GM21786 (cell line): ENCODE measurements around the gene PRDM7.
A peak's percentile ranks its signal among the peaks of the same experiment; 100 is the strongest.
"Not testable (repeated sequence)": the region's sequence is repeated elsewhere in the genome, so short reads cannot be mapped to it uniquely, and the experiment has no call there.

Source experiments
- ATAC-seq: cut with Tn5 transposase; IDR thresholded peaks from one replicate; pipeline ENCODE4 v1.9.1; 2021; ENCODE audit not compliant: unreplicated experiment

The PRDM7 gene

DNA sequence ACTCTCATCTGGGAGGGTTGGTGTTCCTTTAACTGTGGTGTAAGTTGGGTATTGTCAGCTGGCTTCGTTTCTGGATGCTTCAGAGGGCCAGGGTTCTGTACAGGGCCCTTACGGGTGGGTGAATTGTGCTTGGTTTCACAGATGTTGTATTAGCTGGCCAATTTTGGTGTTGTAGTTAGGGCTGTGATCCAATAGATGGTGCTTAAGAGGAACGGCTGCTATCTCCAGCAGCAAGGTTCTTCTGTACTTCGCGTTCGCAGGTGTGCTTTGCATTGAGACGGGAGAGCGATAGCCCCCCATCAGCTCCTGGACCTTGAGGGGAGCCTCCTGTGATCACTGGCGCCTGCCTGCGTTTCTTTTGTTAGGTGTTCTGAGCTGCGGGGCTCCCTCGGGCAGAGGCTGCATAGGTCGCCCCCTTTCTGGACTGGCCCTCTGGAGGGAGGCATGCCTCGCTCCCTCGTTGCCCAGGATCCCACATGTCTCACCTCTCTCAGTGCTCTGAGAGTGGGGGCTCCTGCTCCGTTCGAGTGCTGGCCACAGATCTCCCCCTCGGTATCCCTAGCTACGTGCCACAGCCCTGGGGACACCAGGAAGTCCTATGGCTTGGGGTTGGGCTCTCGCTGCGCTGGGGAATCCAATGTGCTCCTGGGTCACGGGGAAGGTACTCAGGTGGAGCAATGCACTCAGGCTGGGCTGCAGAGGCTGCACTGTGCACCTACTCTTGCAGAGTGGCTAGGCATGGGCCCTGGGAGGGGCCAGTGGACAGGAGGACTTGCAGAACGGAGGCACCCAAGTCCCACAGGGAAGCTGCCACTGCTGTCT lies 837 bp upstream of the PRDM7 start:
- ATAC-seq: peak; percentile 25

GRCh38 chr16:90072442-90073105 lies 4.6 kb downstream of the PRDM7 start:
- ATAC-seq: no peak

- no peak for ATAC-seq
Measured at GRCh38 chr16:90070440-90070839, 6.7 kb downstream of the PRDM7 start.

- ATAC-seq: no peak
Measured at GRCh38 chr16:90061437-90061836, 15.7 kb downstream of the PRDM7 start.

- no peak for ATAC-seq
Measured at GRCh38 chr16:90057738-90058173, 19.4 kb downstream of the PRDM7 start.

DNA sequence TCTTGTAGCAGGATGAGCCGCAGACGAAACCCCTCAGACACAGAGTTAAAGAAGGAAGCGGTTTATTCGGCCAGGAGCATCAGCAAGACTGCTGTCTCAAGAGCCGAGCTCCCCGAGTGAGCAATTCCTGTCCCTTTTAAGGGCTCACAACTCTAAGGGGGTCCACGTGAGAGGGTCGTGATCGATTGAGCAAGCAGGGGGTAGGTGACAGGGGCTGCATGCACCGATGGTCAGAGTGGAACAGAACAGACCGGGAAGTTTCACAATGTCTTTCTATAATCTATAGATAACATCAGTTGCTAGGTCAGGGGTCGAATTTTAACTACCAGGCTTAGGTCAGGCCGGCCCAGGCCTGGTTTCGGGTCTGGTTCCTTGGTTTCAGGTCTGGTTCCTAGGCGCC lies 20.6 kb downstream of the PRDM7 start:
- not testable (repeated sequence) for ATAC-seq

- ATAC-seq: no peak
Measured at GRCh38 chr16:90055371-90055770, 21.8 kb downstream of the PRDM7 start.

GRCh38 chr16:90054554-90054953 lies 22.6 kb downstream of the PRDM7 start:
- ATAC-seq: no peak

- ATAC-seq: no peak
Measured at GRCh38 chr16:90053902-90054500, 23.1 kb downstream of the PRDM7 start.

GRCh38 chr16:90050969-90051368 lies 26.2 kb downstream of the PRDM7 start:
- ATAC-seq: no peak

DNA sequence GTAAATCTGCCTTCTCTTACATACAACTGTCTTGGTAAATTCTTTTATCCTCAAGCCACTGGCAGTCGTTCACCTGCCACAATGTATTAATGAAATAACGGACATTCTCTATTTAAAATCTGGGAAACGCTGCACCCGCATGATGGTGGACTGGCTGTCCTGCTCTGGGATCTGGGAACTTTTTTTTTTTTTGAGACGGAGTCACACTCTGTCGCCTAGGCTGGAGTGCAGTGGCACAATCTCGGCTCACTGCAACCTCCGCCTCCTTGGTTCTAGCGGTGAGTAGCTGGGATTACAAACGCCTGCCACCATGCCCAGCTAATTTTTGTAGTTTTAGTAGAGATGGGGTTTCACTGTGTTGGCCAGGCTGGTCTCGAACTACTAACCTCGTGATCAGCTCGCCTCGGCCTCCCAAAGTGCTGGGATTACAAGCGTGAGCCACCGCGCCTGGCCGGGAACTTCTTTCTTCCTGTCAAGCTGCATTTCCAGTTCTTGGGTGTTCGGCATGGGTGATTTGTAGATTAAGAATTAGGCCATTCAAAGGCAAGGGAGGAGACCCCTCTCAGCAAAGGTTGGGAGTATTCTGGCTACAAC lies 28.3 kb downstream of the PRDM7 start:
- ATAC-seq: no peak

GRCh38 chr16:90048347-90048722 lies 28.8 kb downstream of the PRDM7 start:
- ATAC-seq: no peak

DNA sequence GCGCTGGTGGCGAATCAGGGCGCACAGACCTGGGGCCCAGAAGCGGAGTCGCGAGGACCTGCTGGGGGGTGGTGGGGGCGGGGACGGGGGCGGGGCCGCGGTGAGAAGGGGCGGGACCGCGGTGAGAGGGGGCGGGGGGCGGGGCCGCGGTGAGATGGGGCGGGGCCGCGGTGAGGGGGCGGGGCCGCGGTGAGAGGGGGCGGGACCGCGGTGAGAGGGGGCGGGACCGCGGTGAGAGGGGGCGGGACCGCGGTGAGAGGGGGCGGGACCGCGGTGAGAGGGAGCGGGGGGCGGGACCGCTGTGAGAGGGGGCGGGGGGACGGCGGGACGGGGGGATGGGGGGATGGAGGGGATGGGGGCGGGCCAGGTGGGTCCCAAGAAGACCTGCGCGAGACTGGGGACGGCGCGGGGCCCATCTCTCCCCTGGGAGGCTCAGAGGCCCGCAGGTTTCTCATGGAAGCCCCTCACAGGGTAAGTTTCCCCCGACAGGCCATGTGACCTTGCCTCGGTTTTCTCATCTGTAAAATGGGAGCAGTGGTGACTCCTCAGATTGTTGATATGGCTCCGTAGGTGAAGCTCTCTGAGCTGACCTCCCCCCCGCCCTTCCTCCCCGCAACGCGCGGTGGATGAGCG lies 29.3 kb downstream of the PRDM7 start:
- no peak for ATAC-seq

DNA sequence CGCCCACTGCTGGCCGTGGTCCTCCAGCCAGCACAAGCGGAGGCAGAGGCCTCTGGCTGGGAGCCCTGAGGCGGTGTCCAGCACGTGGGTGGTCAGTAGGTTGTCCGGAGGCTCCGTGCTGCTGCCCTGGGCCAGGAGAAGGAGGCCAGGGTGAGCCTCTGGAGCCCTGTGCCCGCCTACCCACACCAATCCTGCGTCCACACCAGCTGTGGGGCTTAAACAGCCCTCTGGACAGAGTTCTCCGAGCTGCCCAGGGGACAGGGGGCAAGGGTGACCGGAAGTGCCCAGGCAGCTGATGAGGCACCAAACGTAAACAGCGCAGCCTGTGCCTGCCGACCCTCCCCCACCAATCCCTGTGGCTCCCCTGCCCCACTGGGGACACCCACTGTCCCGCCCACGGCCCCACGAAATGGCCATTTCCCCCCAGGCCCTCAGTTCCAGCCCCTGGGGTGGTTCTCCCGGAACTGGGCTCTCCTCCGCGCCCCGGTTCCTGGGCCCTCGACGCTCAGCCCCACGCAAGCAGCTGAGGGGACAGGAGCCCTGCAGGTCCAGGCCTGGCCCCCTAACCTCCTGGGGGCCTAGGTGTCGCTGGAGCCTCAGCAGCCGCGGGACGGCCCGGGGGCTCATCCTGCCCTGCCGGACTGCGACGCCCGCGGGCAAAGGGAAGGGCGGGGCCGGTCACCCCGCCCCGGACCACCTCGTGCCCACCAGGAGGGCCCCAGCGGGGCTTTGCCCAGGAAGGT lies 30.0 kb downstream of the PRDM7 start:
- no peak for ATAC-seq

- no peak for ATAC-seq
Measured at GRCh38 chr16:90046122-90046970, 30.8 kb downstream of the PRDM7 start.

DNA sequence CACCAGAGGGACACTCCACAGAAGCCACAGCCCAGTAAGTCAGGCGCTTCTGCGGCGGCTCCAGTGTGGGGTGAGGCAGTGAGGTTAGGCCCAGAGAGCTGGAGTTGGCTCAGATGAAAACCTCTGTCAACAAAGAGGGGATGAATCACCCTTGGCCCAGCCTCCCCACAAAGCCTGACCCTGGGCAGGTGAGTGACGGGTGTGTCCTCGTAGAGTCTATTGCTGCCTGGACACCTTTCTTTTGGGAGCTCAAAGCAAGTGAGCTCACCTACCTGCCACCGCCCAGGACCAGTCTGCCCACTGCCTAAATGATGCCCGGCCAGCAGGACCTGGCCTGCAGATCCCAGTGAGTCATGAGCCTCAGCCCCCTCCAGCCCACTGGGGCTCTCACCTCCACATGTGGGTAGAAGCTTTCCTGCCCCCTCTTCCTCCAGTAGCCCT lies 33.0 kb downstream of the PRDM7 start:
- ATAC-seq: no peak

DNA sequence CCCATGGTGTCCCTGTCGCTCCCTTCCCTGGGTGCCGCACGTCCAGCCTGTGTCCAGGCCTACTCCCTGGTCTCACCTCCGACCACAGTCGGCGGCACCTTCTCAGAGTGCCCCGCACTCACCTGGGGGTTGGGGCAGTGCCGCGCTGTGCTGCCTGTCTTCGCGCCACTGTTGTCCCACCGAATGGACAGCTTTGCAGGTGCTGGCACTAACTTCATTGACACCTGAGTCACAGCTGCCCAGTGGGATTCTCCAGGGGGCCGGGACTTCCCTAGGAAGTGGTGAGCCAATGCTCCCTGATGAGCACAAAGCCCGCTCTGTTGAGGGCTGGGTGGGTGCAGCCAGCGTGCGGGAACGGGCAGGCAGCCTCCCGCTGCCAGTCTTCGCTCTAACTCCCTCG lies 33.6 kb downstream of the PRDM7 start:
- ATAC-seq: no peak

DNA sequence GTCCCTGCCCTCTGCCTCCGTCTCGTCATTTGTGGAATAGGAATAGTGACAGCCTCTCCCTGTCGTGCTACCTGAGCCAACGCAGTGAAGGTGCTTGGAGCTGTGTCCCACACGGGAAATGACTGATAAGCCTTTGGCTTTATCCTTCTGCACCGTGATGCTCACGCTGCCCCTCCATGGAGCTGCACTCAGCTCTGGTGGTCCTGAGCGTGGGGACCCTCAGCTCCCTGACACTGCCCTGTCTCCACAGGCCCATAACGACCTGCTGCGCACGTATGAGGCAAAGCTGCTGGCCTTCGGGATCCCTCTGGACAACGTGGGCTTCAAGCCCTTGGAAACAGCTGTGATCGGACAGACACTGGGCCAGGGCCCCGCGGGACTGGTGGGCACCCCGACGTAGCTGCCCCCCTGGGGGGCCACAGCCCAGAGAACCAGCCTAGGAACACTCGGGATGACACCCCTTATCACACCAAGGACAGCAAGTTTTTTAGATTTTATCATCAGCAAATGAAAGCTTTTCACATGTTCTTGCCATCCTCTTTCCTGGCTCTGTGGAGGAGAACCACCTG lies 34.1 kb downstream of the PRDM7 start:
- ATAC-seq: no peak

- no peak for ATAC-seq
Measured at GRCh38 chr16:90041896-90042473, 35.1 kb downstream of the PRDM7 start.
